AG09319 (cell line): ENCODE results near the gene DCAF10.
"Not testable (repeated sequence)": the region's sequence is repeated elsewhere in the genome, so short reads cannot be mapped to it uniquely, and the experiment has no call there.

Experiments used
- DNase-seq: peaks from one replicate; pipeline ENCODE4 v3.0.0-alpha.2; 2010; ENCODE audit warnings: low read depth; ENCODE audit errors: extremely low read depth
- TF ChIP-seq, protein P1 (sequence below): IDR thresholded peaks from 2 replicates; pipeline ENCODE4 v1.5.1; 2011; ENCODE audit warnings: low read depth, mild to moderate bottlenecking, inconsistent platforms, low read length, moderate library complexity

DCAF10 gene

DNA sequence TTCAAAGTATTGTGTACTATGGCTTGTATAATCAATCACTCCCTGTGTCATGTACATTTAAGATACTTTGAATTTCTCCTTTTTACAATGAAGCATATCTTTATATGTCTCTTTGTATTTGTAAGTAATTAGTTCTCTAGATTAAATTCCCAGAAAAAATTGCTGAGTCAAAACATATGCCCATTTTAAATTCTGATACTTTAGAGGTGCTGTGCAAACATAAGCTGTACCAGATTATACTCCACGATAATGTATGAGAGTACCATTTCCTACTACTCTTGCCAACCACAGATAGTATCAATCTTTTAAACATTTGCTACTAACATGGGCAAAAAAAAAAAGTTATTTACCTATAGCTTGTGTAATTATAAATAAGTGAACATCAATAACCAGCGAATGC lies 18.3 kb downstream of the DCAF10 start:
- no peak for DNase-seq
- TF ChIP-seq, protein P1, sequence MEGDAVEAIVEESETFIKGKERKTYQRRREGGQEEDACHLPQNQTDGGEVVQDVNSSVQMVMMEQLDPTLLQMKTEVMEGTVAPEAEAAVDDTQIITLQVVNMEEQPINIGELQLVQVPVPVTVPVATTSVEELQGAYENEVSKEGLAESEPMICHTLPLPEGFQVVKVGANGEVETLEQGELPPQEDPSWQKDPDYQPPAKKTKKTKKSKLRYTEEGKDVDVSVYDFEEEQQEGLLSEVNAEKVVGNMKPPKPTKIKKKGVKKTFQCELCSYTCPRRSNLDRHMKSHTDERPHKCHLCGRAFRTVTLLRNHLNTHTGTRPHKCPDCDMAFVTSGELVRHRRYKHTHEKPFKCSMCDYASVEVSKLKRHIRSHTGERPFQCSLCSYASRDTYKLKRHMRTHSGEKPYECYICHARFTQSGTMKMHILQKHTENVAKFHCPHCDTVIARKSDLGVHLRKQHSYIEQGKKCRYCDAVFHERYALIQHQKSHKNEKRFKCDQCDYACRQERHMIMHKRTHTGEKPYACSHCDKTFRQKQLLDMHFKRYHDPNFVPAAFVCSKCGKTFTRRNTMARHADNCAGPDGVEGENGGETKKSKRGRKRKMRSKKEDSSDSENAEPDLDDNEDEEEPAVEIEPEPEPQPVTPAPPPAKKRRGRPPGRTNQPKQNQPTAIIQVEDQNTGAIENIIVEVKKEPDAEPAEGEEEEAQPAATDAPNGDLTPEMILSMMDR, result no peak

DNA sequence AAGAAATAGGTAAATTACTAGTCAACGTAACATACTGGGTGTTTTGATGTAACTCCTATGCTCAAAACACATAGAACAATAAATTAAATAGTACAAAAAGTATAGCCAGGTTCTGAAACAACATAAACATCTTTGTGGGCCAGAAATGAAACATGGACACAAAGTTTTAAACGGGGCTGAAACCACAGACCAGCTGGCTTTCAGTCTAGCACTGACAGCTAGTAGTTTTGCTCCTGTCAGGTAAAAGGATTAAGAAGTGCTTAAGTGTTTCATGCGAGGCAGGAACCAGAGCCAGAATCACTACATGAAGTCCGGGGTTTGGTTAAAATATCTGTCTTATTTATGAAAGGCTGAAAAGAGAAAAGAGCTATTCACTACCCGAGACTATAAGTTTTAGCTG lies 19.5 kb downstream of the DCAF10 start:
- TF ChIP-seq, protein P1, result no peak
- no peak for DNase-seq

- not testable (repeated sequence) for DNase-seq
Observed at GRCh38 chr9:37825174-37825573, 24.6 kb downstream of the DCAF10 start.

- TF ChIP-seq, protein P1, result no peak
- no peak for DNase-seq
Observed at GRCh38 chr9:37827483-37828165, 27.0 kb downstream of the DCAF10 start.

- TF ChIP-seq, protein P1, result no peak
- DNase-seq, result no peak
Observed at GRCh38 chr9:37835821-37836220, 35.2 kb downstream of the DCAF10 start.

DNA sequence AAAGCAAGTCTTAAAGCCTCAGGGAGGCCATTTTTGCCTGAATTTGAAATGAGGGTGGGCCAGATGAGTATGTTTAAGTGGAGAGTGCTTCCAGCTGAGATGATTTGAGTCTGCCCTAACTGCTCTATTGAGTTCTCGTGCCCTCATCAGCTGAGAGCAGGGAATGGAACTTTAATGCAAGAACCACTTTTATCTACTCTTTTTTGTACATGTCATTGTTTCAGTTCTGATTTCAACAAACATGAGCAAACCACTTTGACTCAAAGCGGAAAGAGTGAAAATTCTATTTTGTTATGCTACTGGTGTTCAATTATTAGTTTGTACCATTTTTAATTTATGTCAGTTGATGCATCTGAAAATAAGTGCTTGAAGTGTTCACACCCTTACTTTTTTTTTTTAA lies 35.8 kb downstream of the DCAF10 start:
- DNase-seq, result no peak
- TF ChIP-seq, protein P1, result no peak

GRCh38 chr9:37839496-37840461 lies 39.2 kb downstream of the DCAF10 start:
- no peak for DNase-seq
- TF ChIP-seq, protein P1, result no peak
